ENCODE data around the gene OSBP2.

OSBP2 gene

DNA sequence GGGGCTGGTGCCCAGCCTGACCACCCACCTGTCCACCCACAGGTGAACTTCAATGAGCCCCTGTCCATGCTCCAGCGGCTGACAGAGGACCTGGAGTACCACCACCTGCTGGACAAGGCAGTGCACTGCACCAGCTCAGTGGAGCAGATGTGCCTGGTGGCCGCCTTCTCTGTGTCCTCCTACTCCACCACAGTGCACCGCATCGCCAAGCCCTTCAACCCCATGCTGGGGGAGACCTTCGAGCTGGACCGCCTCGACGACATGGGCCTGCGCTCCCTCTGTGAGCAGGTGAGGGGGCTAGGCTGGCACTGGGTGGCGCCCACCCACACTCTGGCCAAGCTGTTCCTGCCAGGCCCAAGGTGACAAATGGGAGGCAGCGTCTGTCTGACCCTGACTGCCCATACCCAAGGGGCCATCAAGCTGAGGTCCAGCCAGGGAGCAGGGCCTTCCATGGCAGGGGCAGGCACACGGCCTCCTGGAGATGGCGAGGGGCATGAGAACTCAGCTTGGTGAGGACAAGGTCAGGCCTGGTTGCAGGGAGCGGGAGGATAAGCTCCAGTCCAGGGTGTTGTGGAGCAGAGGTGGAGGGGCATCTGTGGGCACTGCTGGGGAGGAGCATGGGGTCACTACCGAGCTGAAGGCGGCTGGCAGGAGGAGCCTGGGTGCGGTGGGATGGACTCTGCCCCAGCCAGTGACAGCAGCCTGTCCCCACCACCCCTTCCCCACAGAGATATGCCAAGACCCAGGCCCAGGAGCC lies 196.2 kb downstream of the OSBP2 start:
- FAIRE-seq (no peak), DNase-seq (ENCODE audit: insufficient read length, low spot score) (peak; percentile 62)

DNA sequence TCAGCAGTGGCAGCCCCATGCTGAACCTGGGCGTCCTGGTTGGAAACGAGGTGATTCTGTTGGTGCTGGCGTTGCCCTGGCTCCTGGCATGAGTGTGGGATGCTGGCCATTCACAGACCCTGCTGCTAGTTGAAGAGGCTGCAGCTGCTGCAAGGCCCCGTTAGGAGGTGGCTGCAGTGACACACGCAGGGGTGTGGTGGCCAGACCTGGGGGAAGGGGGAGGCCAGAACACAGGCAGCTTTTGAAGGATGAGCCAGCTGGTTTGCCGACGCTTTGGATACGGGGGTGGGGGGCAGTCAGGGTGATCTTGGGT lies 196.7 kb downstream of the OSBP2 start:
- no peak for FAIRE-seq
- no peak for DNase-seq (ENCODE audit: insufficient read length, low spot score)

DNA sequence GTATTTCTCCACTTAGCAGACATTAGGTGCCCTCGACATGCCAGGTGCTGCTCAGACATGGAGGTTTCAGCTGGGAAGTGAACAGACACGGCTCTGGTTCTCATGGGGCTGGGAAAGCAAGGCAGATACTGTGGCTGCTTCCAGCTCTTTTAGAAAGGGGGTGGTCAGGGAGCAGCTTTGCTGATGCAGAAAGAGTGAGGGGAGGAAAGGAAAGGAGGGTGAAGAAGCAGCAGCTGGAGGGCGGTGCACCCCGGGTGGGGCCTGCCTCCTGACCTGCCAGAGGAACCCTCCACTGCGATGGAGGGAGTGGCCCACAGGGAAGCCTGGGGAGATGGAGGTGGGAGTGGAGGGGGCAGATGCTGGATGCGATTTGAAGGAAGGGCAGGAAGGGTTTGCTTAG lies 197.1 kb downstream of the OSBP2 start:
- no peak for FAIRE-seq
- DNase-seq (ENCODE audit: insufficient read length, low spot score) = no peak

DNA sequence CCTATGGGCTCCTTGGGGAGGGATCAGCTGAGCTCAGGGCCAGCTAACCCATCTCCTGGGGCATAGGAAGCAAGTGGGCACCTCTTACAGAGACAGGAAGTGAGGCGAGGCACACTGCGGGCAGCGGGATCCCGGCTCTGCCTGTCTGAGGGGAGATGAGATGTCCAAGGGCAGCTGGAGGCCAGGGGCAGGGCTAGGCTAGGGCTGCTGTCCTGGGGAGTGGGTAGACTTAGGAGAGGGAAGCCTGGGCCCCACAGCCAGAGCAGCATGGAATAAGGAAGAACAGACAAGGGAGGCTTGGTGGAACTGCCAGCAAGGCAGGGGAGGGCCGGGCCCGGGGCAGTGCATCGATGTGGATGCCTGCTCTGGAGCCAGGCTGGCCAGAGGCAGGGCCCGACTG lies 197.6 kb downstream of the OSBP2 start:
- FAIRE-seq (no peak), DNase-seq (ENCODE audit: insufficient read length, low spot score) (no peak)

DNA sequence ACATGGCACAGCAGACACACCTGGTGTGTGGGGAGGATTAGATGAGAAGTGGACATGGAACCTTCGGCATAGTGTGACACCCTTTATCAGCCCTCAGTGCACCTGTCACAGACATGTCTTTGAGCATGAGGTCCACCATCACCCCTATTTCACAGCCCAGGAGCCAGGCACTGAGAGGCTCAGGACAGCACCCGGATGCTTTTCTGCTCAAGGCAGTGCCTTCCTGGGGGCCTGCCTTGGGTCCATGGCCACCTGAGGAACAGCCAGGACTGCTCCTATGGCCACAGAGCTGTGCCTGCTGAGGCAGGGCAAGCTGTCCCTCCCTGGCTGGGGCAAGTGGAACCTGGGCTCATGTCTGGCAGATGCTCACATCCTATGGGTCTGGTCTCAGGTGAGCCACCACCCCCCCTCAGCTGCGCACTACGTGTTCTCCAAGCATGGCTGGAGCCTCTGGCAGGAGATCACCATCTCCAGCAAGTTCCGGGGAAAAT lies 198.1 kb downstream of the OSBP2 start:
- FAIRE-seq (no peak), DNase-seq (ENCODE audit: insufficient read length, low spot score) (no peak)

DNA sequence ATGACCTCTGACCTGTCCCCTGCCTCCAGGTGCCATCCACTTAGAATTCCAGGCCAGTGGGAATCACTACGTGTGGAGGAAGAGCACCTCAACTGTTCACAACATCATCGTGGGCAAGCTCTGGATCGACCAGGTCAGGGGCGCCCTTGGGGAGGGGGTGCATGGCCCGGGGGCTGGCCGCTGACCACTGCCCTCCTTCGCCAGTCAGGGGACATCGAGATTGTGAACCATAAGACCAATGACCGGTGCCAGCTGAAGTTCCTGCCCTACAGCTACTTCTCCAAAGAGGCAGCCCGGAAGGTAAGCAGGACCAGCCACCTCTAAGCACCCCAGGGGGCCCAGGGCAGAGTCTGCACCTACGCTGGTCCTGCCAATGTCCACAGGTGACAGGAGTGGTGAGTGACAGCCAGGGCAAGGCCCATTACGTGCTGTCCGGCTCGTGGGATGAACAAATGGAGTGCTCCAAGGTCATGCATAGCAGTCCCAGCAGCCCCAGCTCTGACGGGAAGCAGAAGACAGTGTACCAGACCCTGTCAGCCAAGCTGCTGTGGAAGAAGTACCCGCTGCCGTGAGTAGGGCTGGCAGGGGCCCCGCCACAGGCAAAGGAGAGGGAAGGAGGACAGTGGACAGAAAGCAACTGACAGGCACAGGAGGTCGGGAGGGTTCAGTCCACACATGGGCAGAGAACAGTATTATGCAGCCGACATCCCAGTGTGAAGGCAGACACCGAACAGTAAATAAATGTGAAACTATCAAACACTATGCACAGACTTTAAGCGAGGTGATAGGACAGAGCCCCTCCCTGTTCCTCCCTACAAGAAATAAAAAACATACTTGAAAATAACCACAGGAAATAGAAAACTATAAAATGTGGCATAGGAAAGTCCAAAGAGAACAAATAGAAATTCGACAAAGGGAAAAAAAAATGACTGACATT lies 199.0 kb downstream of the OSBP2 start:
- DNase-seq (ENCODE audit: insufficient read length, low spot score) (no peak), FAIRE-seq (no peak)

DNA sequence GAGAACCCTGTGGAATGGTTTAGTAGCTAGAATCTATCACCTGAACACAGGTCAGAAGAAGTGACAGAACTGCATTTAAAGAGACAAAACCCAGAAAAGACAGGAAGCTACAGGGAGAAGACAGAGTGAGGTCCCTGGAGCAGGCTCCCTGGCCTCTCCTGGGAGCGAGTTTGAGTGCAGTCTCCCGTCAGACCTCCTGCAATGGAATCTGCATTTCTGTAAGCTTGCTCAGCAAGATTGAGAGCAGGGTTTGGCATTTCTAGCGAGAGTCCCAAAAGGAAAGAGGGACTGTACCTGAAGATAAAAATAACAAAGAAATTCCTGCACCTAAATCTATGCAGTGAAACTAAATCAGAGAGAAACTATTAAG lies 199.7 kb downstream of the OSBP2 start:
- DNase-seq (ENCODE audit: insufficient read length, low spot score) = no peak
- FAIRE-seq = no peak

DNA sequence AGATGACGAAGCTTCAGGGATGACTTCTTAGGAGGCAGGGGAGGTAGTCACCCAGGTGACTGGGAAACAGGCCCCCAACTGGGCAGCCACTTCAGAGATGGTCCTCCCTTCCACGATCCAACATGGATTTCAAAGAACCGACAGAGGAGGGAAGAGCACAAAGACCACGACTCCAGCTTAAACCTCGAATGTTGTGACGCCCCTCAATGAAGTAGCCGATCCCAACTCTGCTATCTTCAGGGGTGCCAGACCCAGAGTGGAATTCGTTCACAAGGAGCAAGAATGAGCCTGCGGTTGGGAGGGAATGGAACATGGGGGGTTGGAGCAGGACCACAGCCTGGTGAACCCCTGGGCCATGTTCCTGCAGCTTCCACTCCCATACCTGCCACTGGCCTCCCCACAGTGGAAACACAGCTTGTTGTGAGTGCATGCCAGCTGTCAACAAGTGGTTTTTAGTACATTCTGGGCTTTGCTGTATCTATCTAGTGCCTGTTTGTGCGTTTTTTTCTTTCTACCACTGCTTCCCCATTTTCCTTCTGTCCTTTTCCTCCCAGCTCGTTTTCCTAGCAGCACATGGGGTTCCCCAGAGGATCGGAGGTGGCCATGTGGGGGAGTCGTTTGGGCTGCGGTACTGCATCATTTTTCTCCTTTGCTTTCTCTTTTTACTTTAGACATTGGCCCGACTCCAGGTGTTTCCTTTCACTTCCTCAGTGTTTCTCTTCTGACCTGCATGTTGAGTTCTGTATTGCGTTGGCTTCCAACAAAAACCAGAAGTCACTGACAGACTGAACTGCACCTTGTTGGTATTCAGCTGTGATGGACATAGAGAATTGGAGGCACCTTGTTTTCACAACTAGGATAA lies 208.1 kb downstream of the OSBP2 start:
- peak; percentile 49 for FAIRE-seq

DNA sequence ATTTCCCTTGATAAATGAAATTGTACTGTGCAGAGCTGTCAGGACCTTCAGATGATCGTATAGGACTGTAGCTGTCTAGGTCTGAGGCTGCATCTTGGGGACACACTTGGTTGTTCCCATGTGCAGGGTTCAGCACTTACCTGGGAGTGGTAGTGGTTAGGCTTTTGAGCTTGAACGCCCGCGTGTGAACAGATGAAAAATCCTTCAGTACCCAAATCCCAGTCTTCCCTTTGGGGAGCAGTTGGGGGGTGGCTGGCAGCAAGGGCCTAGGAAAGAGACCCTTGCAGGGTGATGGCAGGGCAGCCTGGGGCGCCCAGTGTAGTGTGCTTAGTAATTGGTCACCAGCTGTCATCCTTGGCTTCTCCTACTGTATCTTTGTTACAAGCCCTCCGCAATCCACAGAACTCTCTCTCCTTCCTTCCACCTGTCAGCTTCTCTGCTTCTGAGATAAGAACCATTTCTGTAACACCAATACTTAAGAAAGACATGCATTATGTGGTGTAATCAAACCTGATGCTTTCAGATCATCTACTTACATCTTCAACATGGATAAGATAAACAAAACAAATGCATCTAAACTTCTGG lies 209.3 kb downstream of the OSBP2 start:
- FAIRE-seq (no peak), DNase-seq (ENCODE audit: insufficient read length, low spot score) (no peak)

More for the DNA sequence above, 208.1 kb downstream of the OSBP2 start:
- DNase-seq (ENCODE audit: insufficient read length, low spot score) = peak; percentile 42

DNA sequence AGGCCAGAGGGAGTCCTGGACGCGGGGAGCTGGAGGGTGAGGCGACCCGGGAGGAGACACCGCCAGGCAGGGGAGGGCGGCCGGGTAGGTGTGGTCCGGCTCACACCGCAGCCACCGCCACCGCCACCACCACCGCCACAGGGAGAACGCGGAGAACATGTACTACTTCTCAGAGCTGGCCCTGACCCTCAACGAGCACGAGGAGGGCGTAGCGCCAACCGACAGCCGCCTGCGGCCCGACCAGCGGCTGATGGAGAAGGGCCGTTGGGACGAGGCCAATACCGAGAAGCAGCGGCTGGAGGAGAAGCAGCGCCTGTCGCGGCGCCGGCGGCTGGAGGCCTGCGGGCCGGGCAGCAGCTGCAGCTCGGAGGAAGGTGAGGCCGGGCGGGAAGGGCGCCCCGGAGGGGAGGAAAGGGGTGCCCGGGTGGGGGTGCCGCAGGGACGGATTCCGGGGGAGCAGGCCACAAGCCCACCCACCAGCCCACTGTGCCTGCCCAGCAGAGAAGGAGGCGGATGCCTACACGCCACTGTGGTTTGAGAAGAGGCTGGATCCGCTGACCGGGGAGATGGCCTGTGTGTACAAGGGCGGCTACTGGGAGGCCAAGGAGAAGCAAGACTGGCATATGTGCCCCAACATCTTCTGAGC lies 211.1 kb downstream of the OSBP2 start:
- DNase-seq (ENCODE audit: insufficient read length, low spot score) = no peak
- FAIRE-seq = no peak

DNA sequence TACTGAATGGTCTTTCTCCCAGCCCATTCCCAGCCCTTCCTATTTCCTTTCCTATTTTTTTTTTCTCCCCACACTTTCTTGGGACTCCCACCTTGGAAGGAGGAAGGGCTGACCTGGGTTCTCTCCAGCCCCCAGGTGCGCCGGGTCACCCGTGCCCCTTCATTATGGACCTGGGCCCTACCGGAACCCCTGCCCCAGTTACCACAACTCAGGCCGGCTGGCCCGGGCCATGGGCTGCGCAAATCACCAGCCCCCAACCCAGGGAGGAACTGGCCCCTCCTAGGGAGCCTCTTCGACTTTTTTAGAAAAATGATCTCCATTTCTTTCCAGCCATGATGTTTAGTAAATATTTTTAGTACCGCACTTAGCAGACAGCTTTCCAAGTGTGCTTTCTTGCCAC lies 211.7 kb downstream of the OSBP2 start:
- DNase-seq (ENCODE audit: insufficient read length, low spot score) (no peak), FAIRE-seq (no peak)

DNA sequence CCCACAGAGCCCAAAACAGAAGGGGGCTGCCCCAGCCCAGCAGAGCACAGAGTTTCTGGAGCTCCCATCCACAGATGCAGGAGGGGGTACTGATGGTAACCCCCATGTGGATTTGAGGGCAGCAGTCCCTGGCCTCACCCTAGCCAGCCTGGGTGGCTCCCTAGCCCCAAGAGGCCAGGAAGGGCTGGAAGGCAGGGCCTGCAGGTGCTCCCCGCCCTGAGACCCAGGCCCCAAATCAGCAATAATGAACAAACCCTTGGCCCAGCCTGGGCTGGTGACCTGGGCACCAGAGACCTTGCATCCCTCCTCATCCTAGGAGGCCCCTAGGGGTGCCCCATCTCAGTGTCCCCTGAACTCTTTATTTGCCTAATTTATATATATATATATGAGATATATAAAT lies 212.3 kb downstream of the OSBP2 start:
- FAIRE-seq (no peak), DNase-seq (ENCODE audit: insufficient read length, low spot score) (no peak)

DNA sequence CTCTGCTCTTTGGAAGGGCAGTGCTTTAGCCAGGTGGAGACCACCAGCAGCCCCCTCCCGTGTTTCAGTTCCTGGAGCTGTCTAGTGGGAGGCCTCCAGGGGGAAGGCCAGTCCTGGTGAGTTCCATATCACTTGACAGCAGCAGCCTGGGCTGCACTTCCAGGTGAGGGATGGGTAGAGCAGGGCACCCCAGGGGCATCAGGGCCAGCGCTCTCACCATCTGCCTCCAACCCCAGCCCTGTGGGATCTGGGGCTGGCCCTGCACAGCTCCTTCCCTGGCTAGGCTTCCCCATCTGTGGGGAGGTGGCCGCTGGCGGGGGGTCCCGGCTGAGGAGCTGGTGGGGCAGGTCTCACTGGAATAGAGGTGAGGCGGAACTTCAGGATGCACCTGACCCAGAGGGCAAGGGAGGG lies 213.4 kb downstream of the OSBP2 start:
- FAIRE-seq = no peak
- no peak for DNase-seq (ENCODE audit: insufficient read length, low spot score)

DNA sequence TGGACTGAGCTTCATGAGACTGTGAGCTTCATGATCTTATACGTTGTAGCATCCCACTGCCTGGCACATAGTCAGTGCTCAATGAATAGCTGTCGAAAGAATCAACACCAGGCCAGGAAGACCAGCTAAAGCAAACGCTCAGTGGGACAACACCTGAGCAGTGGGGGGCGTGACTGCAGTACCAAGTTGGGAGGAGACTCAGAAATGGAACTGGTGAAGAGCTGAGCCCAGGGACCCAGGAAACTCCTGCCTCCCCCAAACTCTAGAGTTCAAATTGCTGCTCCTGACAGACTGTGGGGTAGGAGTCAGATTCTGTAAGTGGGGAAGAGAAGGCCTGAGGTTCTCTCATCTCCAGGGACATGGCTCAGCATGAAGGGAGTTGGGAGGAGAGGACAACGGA lies 214.6 kb downstream of the OSBP2 start:
- FAIRE-seq = no peak

DNA sequence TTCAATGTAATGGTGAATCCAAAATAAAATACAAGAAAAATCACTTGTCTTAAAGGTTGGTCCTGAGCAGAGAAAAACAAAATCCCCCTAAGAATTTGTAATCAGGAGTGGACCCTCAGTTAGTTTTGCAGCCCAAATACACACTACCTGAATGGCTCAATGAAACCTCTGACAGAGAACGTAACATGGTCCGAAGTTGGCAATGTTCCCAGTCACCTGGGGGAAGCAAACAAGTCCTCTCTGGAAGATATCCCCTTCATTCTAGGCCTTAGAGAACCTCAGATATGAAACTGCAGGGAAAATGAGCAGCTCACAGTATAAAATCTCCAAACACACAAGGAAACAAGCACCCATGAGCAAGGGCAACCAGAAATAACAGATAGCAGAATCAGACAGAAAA lies 215.7 kb downstream of the OSBP2 start:
- DNase-seq (ENCODE audit: insufficient read length, low spot score) = no peak

More for the DNA sequence above, 214.6 kb downstream of the OSBP2 start:
- no peak for DNase-seq (ENCODE audit: insufficient read length, low spot score)

DNA sequence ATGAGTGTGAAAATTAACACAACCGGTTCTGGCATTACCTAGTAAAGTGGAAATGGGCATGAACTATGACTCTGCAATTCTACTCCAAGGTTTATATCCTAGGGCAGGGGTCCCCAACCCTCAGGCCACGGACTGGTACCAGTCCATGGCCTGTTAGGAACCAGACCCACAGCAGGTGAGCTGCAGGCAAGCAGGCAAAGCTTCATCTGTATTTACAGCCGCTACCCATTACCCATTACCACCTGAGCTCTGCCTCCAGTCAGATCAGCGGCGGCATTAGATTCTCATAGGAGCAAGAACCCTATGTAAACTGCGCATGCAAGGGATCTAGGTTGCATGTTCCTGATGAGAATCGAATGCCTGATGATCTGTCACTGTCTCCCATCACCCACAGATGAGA lies 224.1 kb downstream of the OSBP2 start:
- no peak for FAIRE-seq
- DNase-seq (ENCODE audit: insufficient read length, low spot score) = no peak

More for the DNA sequence above, 215.7 kb downstream of the OSBP2 start:
- FAIRE-seq = no peak

DNA sequence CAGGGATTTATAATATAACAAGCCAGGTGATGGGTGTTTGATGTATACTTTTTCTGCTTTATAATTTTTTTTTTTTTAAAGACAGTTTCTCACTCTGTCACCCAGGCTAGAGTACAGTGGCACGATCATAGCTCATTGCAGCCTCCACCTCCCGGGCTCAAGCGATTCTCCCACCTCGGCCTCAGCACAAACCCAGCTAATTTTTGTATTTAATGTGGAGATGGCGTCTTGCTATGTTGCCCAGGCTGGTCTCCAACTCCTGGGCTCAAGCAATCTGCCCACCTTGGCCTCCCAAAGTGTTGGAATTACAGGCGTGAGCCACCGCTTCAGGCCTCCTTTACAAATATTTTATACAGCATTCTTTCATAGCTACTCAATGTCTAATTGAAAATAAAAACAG lies 225.3 kb downstream of the OSBP2 start:
- DNase-seq (ENCODE audit: insufficient read length, low spot score) (no peak), FAIRE-seq (no peak)

DNA sequence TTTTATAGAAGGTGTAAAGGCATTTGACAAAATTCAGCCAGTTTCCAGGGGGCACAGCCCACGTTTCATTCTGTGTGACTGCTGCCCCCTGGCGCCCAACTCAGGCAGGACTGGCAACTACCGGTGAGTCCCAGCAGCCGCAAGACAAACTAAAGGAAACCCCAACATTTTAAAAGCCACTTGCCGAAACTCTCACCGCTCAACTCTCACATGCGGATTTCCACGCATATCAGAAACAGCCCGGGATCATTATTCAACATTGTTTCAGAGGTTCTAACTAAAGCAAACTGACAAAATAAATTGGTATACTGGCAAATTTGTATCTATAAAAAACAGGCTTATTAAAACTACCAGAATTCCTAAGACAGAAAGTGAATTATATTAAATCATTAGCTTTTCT lies 225.7 kb downstream of the OSBP2 start:
- DNase-seq (ENCODE audit: insufficient read length, low spot score) (peak; percentile 83), FAIRE-seq (peak; percentile 66)

DNA sequence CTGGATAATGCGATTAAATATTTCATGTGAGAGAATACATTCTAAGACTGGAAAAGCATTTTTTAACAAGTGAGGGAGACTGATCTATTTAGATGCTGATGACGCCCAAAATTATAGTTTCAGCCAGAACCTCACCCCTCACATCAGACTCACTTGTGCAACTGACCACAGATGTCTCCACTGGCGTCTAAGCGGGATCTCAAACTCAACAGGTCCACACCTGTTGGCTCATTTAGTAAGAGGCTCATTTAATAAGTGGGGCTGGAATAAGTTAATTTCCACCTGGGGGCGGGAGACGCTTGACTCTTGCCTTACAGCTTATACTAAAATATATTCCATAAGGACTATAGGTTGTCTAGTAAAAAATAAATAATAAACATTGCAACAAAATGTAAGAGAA lies 226.4 kb downstream of the OSBP2 start:
- FAIRE-seq (no peak), DNase-seq (ENCODE audit: insufficient read length, low spot score) (no peak)

DNA sequence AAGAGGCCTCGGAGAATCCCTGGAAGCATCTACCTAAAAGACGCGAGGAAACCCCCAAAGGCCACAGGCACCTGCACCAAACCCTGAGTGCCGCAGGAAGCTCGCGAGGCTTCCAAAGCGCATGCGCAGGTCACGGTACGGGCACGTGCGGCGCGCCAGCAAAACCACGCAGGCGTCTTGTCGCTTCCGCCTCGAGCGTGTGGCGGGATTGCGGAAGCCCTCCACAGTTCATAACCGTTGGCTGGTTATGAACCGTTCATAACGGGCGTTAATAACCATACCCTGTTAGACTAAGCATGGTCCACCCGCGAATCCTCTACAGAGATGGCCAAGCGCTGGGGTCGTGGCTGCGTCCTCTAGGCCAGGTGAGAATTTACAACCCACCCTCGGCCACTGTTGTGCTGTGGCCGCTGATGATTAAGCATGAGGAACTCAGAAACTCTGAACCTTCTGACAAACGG lies 227.5 kb downstream of the OSBP2 start:
- no peak for FAIRE-seq
- DNase-seq (ENCODE audit: insufficient read length, low spot score) = peak; percentile 30

Measured in GM19239 (cell line).